GM19239 (cell line): ENCODE data around the gene CEP350.
"Not testable (repeated sequence)": the region's sequence is repeated elsewhere in the genome, so short reads cannot be mapped to it uniquely, and the experiment has no call there.

Source experiments
- DNase-seq: peaks from one replicate; pipeline ENCODE4 v3.0.0; 2011; ENCODE audit warnings: low spot score; ENCODE audit not compliant: insufficient read length
- FAIRE-seq: peaks from 2 replicates; lab custom pipeline; 2011; peaks lifted over from hg19 to GRCh38; lab: Jason Lieb, UNC

CEP350 gene

DNA sequence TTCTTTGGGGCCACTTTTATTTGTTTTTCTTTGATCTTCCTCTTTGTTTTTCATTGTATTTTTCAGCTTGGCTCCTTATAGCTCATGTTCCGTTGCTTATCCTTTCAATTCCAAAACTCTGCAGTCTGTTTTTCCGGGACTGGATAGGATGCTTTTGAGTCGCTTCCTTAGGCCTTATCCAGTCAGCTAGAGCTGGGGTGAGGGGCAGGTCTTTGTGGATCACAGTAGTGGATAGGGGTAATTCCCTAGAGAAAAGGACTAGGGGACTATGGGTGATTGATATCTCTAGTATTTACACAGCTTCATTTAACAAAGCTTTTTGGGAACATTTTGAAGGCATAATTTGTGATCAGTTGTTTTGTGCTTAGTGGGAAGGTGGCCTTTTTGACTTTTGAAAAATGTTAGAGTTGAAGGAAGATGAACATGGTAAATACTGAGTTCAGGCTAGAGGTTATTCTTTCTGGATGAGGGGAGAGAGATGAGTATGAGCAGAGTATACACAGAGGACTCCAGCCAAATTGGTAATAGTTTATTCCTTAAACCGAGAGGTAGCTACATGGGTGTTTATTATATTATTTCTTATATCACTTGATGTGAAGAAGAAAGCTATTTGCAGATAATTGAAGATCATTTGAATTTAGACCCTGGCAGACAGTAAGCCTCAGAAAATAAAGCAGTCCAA, 22.5 kb downstream of the CEP350 start:
- DNase-seq (no peak), FAIRE-seq (no peak)

DNA sequence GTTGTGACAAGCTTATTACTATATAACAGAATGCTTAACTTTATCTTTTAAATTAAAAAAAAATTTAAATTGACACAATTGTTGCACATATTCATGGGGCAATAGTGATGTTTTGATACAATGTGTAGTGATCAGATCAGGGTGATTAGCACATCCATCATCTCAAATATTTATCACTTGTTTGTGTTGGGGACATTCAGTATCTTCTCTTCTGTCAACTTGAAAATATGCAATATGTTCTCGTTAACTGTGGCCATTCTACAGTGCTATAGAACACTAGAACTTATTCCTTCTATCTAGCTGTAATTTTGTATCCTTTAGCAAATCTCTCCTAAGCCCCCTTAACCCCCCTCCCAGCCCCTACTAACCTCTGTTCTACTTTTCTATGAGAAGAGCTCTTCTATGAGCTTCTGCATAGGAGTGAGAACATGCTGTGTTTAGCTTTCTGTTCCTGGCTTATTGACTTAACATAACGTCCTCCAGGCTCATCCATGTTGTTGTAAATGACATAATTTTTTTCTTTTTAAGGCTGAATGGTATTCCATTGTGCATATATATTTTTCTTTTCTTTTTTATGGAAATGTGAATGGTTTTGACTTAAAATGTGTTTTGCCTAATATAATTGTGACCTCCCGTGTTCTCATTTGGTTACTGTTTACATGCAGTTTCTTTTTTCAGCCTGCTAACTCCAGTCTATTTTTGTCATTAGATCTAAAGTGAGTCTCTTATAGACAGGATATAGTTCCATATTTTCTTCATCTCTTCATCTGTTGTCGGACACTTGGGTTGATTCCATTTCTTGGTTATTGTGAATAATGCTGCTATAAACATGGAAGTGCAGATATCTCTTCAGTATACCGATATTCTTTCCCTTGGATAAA, 23.8 kb downstream of the CEP350 start:
- FAIRE-seq = no peak
- no peak for DNase-seq

DNA sequence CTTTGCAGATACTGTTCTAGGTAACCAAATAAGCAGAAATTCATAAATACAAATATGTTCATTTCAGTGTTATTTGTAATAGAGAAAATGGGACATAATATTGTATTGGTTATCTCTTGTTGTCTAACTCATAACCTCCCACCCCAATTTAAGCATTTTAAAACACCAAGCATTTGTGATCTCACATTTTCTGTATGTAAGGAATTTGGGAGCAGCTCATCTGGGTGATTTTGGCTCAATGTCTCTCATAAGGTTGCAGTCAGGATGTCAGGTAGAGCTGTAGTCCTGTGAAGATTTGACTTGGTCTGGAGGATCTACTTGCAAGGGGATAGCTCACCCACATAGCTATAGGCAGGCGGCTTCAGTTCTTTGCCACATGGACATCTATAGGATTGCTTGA, 29.5 kb downstream of the CEP350 start:
- no peak for FAIRE-seq
- DNase-seq = no peak

DNA sequence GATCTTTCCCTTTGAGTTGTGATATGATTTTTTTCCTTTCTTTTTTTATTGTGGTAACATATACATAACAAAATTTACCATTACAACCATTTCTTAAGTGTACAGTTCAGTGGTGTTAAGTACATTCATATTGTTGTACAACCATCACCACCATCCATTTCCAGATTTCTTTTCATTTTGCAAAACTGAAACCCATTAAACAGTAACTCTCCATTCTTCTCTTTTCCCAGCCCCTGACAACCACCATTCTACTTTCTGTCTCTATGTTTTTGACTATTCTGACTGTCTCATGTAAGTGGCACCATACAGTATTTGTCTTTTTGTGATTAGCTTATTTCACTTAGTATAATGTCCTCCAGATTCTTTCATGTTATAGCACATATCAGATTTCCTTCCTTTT, 30.3 kb downstream of the CEP350 start:
- DNase-seq = no peak
- FAIRE-seq = no peak

DNA sequence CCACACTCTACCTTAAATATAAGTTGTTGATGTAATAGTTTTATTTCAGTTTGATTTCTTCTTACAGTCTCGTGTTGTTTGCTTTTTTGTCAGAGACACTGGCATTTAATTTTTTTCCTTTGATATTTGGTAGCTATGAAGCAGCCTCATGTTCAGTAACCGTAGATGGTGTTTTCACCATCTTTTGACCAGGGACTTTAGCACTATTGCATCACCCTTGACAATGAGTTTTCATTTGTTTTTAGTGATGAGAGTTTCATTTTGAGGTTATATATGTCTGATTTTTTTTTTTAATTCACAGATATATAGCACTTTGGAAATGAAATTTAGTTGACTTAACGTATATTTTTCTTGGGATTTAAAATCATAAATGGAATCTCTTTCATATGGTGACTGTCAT, 36.2 kb downstream of the CEP350 start:
- DNase-seq (no peak), FAIRE-seq (no peak)

DNA sequence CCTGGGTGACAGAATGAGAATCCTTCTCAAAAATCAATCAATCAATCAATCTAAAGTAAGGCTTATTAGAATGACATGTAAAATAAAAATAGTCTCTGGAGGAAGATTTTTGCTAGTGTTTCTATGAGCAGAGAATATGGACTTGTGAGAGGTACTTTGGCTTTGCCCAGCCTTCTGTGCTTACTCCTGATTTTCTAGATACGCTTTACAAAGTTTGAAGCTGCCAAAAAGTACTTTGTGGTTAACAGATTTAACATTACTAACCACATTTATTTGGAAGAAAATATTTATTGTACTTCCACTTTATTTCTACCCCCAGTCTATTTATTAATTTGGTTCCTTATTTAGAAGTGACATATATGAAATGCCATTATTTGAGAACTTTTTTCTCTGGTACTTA, 41.0 kb downstream of the CEP350 start:
- DNase-seq (no peak), FAIRE-seq (no peak)

DNA sequence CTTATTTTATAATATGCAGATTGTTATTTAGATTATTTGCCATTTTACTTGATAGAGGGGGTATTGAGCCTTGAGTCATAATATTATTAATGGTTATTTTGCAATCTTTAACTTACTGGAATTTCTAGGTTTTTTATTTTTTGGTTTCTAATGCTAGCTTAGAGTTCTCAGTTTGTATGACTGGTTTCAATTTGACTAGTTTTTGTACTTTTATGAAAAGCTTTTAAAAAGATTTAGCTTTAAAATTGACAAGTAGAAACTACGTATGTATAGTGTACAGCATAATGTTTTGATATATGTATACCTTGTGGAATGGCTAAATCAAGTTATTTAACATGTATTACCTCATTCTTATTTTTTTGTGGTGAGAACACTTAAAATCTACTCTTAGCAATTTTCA, 41.5 kb downstream of the CEP350 start:
- no peak for DNase-seq
- FAIRE-seq = no peak

DNA sequence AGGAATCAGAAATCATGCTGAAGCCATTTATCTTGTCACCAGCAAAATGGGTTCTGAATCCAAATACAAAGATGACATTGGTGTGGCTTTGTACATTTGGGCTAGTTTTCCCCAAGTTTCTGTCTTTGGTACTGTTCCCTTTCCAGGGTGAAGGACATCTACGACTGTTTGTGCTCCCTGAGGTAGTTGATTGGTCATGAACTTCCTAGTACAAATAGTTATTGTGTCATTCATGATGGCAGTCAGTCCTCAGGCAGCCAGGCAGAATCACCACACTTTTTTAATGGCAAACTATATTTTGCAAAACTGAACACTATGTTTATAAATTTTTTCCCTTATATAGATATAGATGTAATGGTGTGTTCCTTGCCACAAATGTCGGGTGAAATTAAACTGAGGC, 46.0 kb downstream of the CEP350 start:
- FAIRE-seq = no peak

DNA sequence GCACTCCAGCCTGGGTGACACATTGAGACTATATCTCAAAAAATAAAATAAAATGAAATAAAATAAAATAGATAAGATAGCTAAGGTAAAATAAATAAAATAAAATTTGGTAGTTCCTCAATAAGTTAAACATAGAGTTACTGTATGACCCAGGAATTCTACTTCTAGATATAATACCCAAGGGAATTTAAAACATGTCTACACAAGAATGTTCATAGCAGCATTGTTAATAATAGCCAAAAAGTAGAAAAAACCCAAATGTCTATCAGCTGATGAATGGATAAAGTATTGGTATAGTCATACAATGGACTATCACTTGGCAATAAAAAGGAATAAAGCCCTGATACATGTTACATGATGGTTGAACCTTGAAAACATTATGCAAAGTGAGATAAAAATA, 47.8 kb downstream of the CEP350 start:
- FAIRE-seq = no peak

More for the DNA sequence above, 46.0 kb downstream of the CEP350 start:
- no peak for DNase-seq

DNA sequence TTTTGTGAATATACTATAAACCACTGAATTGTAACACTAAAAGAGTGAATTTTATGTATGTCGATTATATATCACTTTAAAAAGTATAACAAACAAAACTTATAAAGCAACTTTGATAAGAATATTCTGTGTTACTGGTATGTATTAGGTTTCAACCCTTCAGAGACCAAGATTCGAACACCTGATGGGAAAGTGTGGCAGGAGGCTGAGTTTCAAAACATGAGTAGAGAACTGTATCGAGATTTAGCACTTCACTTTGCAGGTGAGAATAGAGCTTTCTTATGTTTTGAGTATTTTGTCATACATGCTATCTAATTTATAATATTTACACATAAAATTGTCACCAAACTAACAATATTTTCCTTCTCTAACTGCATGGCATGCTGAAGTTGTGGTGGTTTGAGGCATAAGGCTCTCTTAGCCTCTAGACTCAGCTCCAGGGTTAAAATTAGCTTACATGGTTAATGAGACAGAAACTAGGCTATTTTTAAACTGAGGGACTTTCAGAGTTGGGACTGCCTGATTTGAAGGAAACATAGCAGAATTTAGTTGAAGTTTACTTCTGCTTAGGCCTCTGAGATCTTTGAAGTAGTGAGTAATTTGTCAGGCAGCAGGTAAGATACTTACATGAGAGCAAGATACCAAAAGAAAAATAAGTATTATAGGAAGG, 48.6 kb downstream of the CEP350 start:
- DNase-seq (no peak), FAIRE-seq (peak; percentile 90)

More for the DNA sequence above, 47.8 kb downstream of the CEP350 start:
- DNase-seq = no peak

DNA sequence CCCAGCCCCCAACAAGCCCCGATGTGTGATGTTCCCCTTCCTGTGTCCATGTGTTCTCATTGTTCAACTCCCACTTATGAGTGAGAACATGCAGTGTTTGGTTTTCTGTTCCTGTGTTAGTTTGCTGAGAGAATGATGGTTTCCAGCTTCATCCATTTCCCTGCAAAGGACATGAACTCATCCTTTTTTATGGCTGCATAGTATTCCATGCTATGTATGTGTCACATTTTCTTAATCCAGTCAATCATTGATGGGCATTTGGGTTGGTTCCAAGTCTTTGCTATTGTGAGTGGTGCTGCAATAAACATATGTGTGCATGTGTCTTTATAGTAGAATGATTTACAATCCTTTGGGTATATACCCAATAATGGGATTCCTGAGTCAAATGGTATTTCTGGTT, 52.2 kb downstream of the CEP350 start:
- not testable (repeated sequence) for DNase-seq, FAIRE-seq

DNA sequence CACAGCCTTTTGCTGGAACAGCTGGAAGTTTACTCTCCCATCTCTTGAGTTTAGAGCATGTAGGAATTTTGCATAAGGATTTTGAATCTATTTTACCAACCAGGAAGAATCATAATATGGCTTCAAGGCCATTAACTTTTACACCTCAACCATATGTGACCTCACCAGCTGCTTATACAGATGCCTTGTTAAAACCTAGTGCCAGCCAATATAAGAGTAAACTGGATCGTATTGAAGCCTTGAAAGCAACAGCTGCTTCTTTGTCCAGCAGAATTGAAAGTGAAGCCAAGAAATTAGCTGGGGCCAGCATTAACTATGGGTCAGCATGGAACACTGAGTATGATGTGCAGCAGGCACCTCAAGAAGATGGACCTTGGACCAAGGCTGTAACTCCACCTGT, 65.4 kb downstream of the CEP350 start:
- FAIRE-seq (no peak), DNase-seq (no peak)

DNA sequence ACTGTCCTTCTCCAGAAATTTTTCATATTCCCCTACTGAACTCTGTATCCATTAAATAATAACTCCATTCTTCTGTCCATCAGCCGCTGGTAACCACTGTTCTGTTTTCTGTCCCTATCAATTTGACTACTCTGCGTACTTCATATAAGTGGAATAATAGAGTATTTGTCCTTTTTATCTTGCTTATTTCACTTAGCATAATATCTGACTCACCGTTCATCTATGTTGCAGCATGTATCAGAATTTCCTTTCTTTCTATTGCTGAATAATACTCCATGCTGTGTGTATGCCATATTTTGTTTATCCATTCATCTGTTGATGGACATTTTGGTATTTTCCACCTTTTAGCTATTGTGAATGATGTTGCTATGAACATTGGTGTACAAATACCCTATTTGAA, 71.9 kb downstream of the CEP350 start:
- DNase-seq (no peak), FAIRE-seq (no peak)

DNA sequence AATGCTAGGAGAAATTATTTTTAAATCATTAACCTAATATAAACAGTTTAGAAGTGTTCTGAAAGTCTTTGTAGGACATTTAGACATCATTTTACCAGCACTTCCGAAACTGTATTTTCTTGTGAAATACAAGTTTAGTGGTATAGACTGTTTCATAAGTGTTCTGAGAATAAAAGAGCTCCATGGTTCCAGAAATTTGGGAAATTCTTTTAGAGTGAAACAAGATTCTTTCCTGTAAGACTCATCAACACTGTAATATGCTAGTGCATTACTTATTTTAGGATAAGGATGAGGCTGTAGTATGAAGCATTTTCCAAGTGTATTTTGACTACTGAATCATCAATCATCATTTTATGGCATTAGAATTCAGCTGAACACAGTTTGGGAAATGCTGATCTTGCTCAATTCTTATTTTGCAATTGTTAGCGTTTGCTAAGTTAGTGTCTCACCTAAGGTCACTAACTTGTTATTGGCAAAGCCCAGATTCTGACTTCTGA, 73.4 kb downstream of the CEP350 start:
- FAIRE-seq = peak; percentile 18
- DNase-seq = no peak

DNA sequence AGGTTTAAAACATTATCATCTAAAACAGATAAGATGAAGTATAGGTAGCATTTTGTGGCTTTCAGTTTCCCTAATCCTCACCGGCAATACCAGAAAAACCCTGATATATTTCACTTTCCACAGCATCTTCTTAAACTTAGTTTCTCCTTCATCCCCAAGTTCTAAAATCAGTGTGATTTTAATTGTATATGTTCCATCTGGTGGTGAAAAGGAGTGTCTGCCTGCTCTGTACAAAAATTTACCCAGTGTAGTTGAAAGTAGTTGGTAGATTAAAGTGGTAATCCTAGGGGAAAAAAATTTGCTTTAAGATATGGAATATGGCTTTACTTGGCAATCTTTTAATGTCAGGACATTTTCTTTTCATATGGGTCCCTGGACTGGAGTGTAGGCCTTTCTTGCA, 74.3 kb downstream of the CEP350 start:
- FAIRE-seq (peak; percentile 37), DNase-seq (no peak)

DNA sequence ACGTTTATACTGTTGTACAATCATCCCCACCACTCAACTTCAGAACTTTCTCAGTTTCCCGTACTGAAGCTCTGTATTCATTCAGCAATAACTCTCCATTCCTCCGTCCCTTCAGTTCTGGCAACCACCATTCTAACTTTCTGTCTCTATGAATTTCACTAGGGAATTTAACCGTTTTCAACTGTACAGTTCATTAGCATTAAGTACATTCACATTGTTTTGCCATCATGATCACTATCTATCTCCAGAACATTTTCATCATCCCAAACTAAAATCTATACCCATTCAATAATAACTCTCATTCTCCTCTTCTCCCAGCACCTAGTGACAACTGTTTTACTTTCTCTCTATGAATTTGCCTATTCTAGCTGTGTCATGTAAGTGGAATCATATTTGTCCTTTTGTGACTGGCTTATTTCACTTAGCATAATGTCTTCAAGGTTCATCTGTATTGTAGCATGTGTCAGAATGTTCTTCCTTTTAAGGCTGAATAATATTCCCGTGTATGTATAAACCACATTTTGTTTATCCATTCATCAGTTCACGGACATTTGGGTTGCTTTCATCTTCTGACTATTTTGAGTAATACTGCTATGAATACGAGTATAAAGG, 75.0 kb downstream of the CEP350 start:
- FAIRE-seq = no peak
- no peak for DNase-seq

DNA sequence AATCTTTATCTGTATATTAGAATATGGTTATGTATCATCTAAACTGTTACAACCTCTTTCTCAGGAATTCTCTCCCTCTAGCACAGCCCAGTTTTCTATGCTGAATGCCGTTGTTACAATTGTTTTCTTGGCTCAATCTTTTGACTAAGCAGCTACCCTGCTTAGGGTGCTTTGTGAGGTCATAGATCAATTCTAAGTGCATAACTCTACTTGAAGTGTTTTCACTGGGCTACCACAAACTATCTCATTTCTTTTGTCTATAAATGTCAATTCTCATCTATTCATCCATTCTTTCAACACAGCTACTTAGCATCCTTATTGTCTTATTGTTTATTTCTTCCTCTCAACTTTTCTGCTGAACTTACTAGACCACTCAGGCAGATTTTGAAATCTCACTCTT, 77.1 kb downstream of the CEP350 start:
- FAIRE-seq = no peak
- DNase-seq = no peak

DNA sequence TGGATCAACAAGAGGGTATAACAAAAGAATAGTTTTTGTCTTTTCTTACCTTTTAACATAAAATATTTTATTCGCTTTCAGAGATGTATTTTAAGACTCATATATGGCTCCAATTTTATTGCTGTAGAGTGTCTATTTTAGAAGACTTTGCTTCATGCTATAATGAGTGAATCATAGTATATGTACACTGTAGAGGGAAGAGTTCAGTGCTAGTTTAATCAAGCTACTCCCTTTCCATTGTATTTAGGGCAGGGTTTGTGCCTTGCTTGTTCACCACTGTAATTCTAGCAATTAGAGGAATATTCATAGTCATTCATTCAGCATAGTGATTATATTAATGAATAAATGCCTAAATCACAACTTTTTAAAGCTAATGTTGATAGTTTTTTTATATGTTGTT, 78.8 kb downstream of the CEP350 start:
- FAIRE-seq = no peak
- DNase-seq = no peak

DNA sequence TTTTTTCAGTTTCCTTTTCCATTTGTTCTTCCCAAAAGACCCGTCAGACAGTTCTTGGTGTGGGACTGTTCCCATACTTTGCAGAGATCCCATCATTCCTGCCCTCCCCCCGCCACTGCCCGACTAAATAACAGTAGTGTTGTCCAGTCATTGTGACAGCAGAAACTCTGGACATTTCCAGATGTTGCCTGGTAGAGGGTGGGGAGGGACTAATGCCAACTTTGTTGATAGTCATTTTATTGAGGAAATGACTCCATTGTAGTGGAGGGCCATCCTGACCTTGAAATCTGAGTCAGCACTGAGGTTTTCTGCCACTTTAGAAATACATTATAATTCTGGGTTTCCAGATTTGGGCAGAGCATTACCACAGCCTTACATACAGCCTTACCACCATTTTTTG, 85.4 kb downstream of the CEP350 start:
- DNase-seq (no peak), FAIRE-seq (no peak)

DNA sequence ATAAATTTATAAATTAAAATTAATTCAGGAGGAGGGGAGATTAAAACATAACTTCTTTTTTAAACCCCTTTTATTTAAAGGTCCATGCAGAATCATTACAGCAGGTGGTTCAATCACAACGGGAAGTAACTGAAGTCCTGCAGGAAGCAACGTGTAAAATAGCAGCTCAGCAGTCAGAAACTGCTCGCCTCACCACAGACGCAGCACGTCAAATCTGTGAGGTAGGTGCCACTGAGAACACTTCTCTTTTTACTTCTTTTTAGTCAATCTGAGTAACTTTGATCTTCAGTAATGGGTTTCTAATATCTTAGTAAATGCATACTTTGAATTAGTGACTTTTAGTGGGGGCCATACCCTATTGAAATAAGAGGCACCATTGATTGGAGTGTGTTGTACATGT, 87.0 kb downstream of the CEP350 start:
- no peak for DNase-seq

More for the DNA sequence above, 87.0 kb downstream of the CEP350 start:
- no peak for FAIRE-seq
